Endothelial cell of umbilical vein (primary cell): ENCODE measurements around the gene DYNLL2. TPM values are rescaled to one million over a fixed set of nuclear protein-coding genes. Genes with fewer than 3 reads are reported as not detected.

Experiments
- BruUV-seq: library from RNA; stranded (reverse); fragments of 400-500 nt; replicated peaks from 2 replicates; lab custom pipeline; 2021; lab: Mats Ljungman, UMichigan
- CTCF ChIA-PET: fragments of 300-600, 350-600 bp; sonication (Branson Sonifier 250); formaldehyde crosslinking; loops from one replicate; lab custom pipeline; 2021; ENCODE audit warnings: antibody characterized with exemption, inconsistent platforms; lab: Charles Lee
- POLR2A ChIA-PET: fragments of 300-600, 350-600 bp; sonication (Branson Sonifier 250); formaldehyde crosslinking; loops from one replicate; lab custom pipeline; 2021; ENCODE audit warnings: antibody characterized with exemption, inconsistent platforms; lab: Charles Lee
- DNase-seq: peaks from one replicate; pipeline ENCODE4 v3.0.0-alpha.2; 2011; ENCODE audit warnings: low read depth, low spot score
- FAIRE-seq: peaks from 2 replicates; lab custom pipeline; 2011; peaks lifted over from hg19 to GRCh38; lab: Jason Lieb, UNC
- H2AFZ ChIP-seq: 2 replicates; pipeline ENCODE4 v1.6.0; 2012; ENCODE audit warnings: low read depth, low read length, control low read depth, inconsistent platforms
- H3K27ac ChIP-seq: 2 replicates; pipeline ENCODE4 v1.5.1; 2011; ENCODE audit warnings: low read depth, mild to moderate bottlenecking, control low read depth, low read length, moderate library complexity; ENCODE audit not compliant: insufficient read depth
- H3K27me3 ChIP-seq, 2 experiments: 2 replicates each; pipeline versions ENCODE4 v1.6.0 to v1.6.1; 2011; ENCODE audit warnings: low read length in 2 of 2, mixed read lengths in 1 of 2; ENCODE audit not compliant: control insufficient read depth in 2 of 2, insufficient read depth in 2 of 2
- H3K36me3 ChIP-seq, 2 experiments: 2 replicates in 1 of 2; 3 replicates in 1 of 2; pipeline ENCODE4 v1.5.1; 2011; ENCODE audit warnings: low read length in 2 of 2, mild to moderate bottlenecking in 1 of 2, moderate library complexity in 1 of 2; ENCODE audit not compliant: control insufficient read depth in 2 of 2, insufficient read depth in 2 of 2; ENCODE audit errors: extremely low read depth in 1 of 2
- H3K4me1 ChIP-seq: 3 replicates; pipeline ENCODE4 v1.5.1; 2011; ENCODE audit warnings: mild to moderate bottlenecking, low read length; ENCODE audit not compliant: control insufficient read depth, insufficient read depth; ENCODE audit errors: extremely low read depth
- H3K4me2 ChIP-seq: 2 replicates; pipeline ENCODE4 v1.6.1; 2011; ENCODE audit warnings: low read length, control low read depth, mixed read lengths; ENCODE audit not compliant: insufficient read depth
- H3K4me3 ChIP-seq, 3 experiments: fragments of 200-600 bp in 1 of 3; sonication (generic), shearing (Covaris generic) in 1 of 3; replicated peaks in 1 of 3; 2 replicates each; pipeline ENCODE4 v1.5.1; 2011 to 2016; ENCODE audit warnings: control low read depth in 3 of 3, low read length in 3 of 3, mild to moderate bottlenecking in 2 of 3, inconsistent platforms in 1 of 3, low read depth in 1 of 3, moderate library complexity in 1 of 3; ENCODE audit not compliant: insufficient read depth in 1 of 3
- H3K79me2 ChIP-seq: 2 replicates; pipeline ENCODE4 v1.6.0; 2012; ENCODE audit warnings: low read length, inconsistent platforms; ENCODE audit not compliant: control insufficient read depth, insufficient read depth
- H3K9ac ChIP-seq: replicated peaks from 2 replicates; pipeline ENCODE3; 2011; ENCODE audit warnings: low read length, control low read depth; ENCODE audit not compliant: insufficient read depth; ENCODE audit errors: extremely low read depth
- H3K9me1 ChIP-seq: replicated peaks from 3 replicates; pipeline ENCODE4 v1.6.0; 2011; ENCODE audit warnings: mild to moderate bottlenecking, low read length; ENCODE audit not compliant: control insufficient read depth, insufficient read depth; ENCODE audit errors: extremely low read depth
- H3K9me3 ChIP-seq: replicated peaks from 2 replicates; pipeline ENCODE4 v1.5.1; 2012; ENCODE audit warnings: low read length, inconsistent platforms; ENCODE audit not compliant: control insufficient read depth, insufficient read depth
- H4K20me1 ChIP-seq: replicated peaks from 2 replicates; pipeline ENCODE3; 2011; ENCODE audit warnings: mild to moderate bottlenecking, low read length; ENCODE audit not compliant: control insufficient read depth, insufficient read depth; ENCODE audit errors: extremely low read depth
- EZH2 ChIP-seq: IDR thresholded peaks from 2 replicates; pipeline ENCODE4 v1.6.1; 2012; ENCODE audit warnings: borderline replicate concordance, low read depth, mild to moderate bottlenecking, moderate library complexity, low read length, inconsistent platforms; ENCODE audit not compliant: severe bottlenecking
- FOS ChIP-seq: IDR thresholded peaks from 2 replicates; pipeline ENCODE4 v1.6.1; 2011; ENCODE audit warnings: mild to moderate bottlenecking, low read length, moderate library complexity, borderline replicate concordance; ENCODE audit not compliant: insufficient read depth
- GATA2 ChIP-seq: IDR thresholded peaks from 2 replicates; pipeline ENCODE4 v1.7.0; 2011; ENCODE audit warnings: low read depth, mild to moderate bottlenecking, moderate library complexity, mixed read lengths, low read length; ENCODE audit not compliant: insufficient read length, insufficient read depth
- JUN ChIP-seq: IDR thresholded peaks from 2 replicates; pipeline ENCODE4 v1.6.1; 2011; ENCODE audit warnings: borderline replicate concordance, low read depth; ENCODE audit not compliant: insufficient read length, insufficient read depth
- MYC ChIP-seq: IDR thresholded peaks from one replicate; pipeline ENCODE4 v1.6.1; 2011; ENCODE audit warnings: mild to moderate bottlenecking, low read depth, low read length
- POLR2A ChIP-seq: IDR thresholded peaks from 2 replicates; pipeline ENCODE4 v1.6.1; 2012; ENCODE audit warnings: low read depth, mild to moderate bottlenecking, control low read depth, low read length
- POLR2AphosphoS5 ChIP-seq: IDR thresholded peaks from 2 replicates; pipeline ENCODE4 v1.6.1; 2012; ENCODE audit warnings: low read depth, mild to moderate bottlenecking, control low read depth, low read length, moderate library complexity; ENCODE audit not compliant: insufficient read depth
- dilution Hi-C: fragments of 300-500 bp; cut with MboI; formaldehyde crosslinking; loops from one replicate; pipeline ENCODE4 v1.15.0; 2019; ENCODE audit warnings: low sequenced_read_pairs; ENCODE audit not compliant: extremely low pct_ligation_motif_present
- intact Hi-C: fragments of 100-400 bp; cut with micrococcal nuclease; formaldehyde crosslinking; loops from one replicate; pipeline ENCODE4 v1.10.0; 2022
- polyA plus RNA-seq, 4 experiments: library from polyadenylated mRNA; depleted of rRNA in 3 of 4; stranded (reverse) in 3 of 4; unstranded in 1 of 4; fragments of >200 nt; gene quantifications; 2 replicates each; pipeline versions ENCODE4 v1.2.1 to v1.2.3, GENCODE V29; 2011 to 2012; ENCODE audit warnings: missing spikeins in 1 of 4
- total RNA-seq: library from RNA; stranded (reverse); gene quantifications from 2 replicates; pipeline ENCODE4 v1.2.3, GENCODE V29; 2021
- TF ChIP-seq, protein P1 (sequence below), 2 donors: IDR thresholded peaks; 1 replicate in 1 of 2; 2 replicates in 1 of 2; pipeline ENCODE4 v1.5.1; 2011; ENCODE audit warnings: low read length in 2 of 2, mild to moderate bottlenecking in 2 of 2, moderate library complexity in 2 of 2, control low read depth in 1 of 2, inconsistent platforms in 1 of 2, low read depth in 1 of 2; ENCODE audit not compliant: insufficient read depth in 1 of 2; ENCODE audit errors: extremely low read depth in 1 of 2
- TF ChIP-seq, protein P2 (sequence below): IDR thresholded peaks from 2 replicates; pipeline ENCODE4 v1.6.1; 2011; ENCODE audit not compliant: insufficient read depth, insufficient read length

Gene DYNLL2
- total and polyA plus RNA-seq, 2 donors (not counting 3 experiments of a cell fraction or from before 2014, with no cell fraction given): 7.4 to 19.0 TPM

DNA sequence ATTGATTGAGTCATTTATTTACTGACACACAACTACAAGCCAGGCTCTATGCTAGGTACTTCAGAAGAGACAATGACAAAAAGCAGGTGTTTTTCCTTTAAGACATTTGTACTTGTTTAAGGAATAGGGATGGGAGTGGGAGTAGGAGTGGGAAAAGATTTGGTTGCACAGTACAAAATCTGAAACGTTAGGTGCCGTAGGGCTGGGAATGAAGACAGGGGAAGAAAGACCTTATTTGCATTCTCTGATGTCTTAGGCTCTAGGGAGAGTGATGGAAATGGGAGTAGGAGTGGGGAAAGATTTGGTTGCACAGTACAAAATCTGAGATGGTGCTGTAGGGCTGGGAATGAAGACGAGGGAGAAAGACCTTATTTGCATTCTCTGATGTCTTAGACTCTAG lies 36.3 kb downstream of the DYNLL2 start:
- no TSS peak for BruUV-seq
- H2AFZ ChIP-seq: no peak overlapping the region
- H3K9me3 ChIP-seq: no peaks in the 10 kb centered on the region
- dilution Hi-C loops (no loop called here), intact Hi-C loops (no loop called here)
- H4K20me1 ChIP-seq: no peaks in the 10 kb centered on the region
- no peaks in the 10 kb centered on the region for H3K79me2 ChIP-seq
- H3K36me3 ChIP-seq: no peaks in the 10 kb centered on the region
- ChIA-PET CTCF (no interaction called here), POLR2A (no interaction called here)
- no peaks in the 10 kb centered on the region for H3K4me1 ChIP-seq
- FAIRE-seq (no peak), DNase-seq (no peak)
- no peak overlapping the region for H3K9ac ChIP-seq
- TF ChIP-seq, protein P1, sequence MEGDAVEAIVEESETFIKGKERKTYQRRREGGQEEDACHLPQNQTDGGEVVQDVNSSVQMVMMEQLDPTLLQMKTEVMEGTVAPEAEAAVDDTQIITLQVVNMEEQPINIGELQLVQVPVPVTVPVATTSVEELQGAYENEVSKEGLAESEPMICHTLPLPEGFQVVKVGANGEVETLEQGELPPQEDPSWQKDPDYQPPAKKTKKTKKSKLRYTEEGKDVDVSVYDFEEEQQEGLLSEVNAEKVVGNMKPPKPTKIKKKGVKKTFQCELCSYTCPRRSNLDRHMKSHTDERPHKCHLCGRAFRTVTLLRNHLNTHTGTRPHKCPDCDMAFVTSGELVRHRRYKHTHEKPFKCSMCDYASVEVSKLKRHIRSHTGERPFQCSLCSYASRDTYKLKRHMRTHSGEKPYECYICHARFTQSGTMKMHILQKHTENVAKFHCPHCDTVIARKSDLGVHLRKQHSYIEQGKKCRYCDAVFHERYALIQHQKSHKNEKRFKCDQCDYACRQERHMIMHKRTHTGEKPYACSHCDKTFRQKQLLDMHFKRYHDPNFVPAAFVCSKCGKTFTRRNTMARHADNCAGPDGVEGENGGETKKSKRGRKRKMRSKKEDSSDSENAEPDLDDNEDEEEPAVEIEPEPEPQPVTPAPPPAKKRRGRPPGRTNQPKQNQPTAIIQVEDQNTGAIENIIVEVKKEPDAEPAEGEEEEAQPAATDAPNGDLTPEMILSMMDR (IDR thresholded peaks at IDR 0.05; ENCODE audit: extremely low read depth in 1 of 2, insufficient read depth in 1 of 2, low read depth in 1 of 2, low read length in 2 of 2): no peak
- TF ChIP-seq JUN: no peak
- TF ChIP-seq FOS: no peak
- no peak for TF ChIP-seq POLR2AphosphoS5
- no peak for TF ChIP-seq GATA2
- no peak for TF ChIP-seq POLR2A
- no peak for TF ChIP-seq EZH2
- no peak for TF ChIP-seq MYC
- TF ChIP-seq, protein P2, sequence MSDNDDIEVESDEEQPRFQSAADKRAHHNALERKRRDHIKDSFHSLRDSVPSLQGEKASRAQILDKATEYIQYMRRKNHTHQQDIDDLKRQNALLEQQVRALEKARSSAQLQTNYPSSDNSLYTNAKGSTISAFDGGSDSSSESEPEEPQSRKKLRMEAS: no peak
- H3K4me2 ChIP-seq: no peak overlapping the region
- no peak overlapping the region for H3K4me3 ChIP-seq
- H3K9me1 ChIP-seq: no peaks in the 10 kb centered on the region
- H3K27me3 ChIP-seq: peaks cover 2 to 4% of the 10 kb centered on the region in 2 experiments
- no peak overlapping the region for H3K27ac ChIP-seq
